Measurements from ENCODE around the gene CD2BP2.
A peak's percentile ranks its signal among the peaks of the same experiment; 100 is the strongest.
"Not testable (repeated sequence)": the region's sequence is repeated elsewhere in the genome, so short reads cannot be mapped to it uniquely, and the experiment has no call there.

CD2BP2 gene

DNA sequence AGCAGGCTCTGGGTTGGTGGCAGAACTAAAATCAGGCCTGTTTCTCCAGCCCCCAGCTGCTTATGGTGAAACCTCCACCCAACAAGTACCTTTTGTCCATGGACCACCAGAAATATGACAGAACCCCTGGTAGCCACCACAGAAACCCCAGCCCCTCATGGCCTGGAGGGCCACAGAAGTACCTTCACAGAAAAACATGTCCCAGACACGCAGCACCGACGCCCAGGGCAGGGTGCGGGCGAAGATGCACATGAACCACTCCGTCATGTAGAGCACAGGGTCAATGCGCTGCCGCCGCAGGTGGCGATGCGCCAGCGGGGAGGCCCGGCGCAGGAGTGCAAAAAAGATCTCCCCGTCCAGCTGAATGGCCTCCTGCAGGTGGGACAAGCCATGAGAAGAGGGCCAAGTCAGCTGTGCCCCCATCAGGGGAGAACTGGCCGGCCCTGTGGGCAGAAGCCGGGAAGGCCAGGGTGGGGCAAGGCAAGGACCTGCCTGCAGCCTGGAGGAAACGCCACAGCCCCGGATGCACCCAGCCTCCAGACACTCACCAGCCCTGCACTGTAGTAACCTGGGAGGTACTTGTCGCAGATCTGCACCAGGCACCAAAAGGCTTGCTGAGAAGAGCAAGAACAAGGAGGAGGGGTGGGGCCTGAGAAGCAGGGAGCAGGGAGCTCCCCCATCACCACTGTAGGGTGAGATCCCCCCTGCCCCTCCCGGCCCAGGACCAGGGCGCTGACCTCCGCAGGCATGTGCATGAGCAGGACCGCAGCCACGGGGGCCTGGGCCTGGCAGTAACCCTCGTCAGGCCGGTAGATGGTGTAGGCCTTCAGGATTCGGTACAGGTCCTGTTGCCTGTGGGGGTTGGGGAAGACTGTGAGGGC, 4.1 kb upstream of the CD2BP2 start:
- DNase-seq, result no peak

DNA sequence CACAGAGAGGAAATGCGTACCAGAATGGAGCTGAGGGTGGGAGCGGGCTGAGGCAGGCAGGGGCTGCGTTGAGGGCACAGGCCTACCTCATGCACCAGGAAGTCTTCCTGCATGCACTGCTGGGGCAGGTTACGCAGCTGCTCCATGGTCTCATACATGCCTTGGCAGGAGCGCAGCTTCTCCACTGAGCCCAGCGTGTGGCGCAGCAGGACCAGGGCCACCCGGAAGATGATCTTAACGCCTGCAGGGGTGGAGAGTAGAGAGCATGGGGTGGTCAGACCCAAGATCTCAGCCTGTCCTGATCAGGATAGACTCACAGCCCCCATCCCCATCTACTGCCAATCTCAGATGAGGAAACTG, 3.4 kb upstream of the CD2BP2 start:
- DNase-seq, result no peak

GRCh38 chr16:30357715-30358576, 2.8 kb upstream of the CD2BP2 start:
- DNase-seq, result no peak

GRCh38 chr16:30357085-30357714, 2.1 kb upstream of the CD2BP2 start:
- DNase-seq, result no peak

DNA sequence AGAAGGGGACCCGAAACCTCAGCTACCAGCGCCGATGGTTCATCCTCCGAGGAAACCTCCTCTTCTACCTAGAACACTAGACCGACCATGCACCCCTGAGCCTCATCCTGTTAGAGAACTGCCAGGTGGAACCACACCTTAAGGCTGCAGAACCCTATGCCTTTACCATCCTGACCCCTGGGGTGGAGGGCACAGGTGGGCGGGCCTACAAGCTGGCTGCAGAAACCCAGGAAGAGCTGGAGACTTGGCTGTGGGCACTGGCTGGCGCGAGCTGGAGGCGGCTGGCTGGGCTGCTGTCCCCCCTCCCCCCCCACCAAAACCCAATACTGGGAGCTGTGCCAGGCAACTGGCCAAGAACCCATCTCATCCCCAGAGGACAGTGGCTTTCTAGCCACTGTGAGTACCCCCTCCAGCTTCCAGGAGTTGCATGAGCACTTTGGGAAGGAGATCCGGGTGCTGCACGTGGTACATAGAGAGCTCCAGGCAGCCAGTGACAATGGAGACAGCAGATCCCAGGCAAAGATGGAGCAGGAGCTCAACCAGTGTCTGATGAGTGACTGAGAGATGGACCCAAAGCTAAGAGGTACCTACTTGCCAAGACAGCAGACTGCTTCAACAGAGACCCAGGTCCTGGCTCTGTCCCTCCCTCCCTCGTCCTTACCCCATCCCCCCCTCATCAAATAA, 1.4 kb upstream of the CD2BP2 start:
- DNase-seq, result no peak

DNA sequence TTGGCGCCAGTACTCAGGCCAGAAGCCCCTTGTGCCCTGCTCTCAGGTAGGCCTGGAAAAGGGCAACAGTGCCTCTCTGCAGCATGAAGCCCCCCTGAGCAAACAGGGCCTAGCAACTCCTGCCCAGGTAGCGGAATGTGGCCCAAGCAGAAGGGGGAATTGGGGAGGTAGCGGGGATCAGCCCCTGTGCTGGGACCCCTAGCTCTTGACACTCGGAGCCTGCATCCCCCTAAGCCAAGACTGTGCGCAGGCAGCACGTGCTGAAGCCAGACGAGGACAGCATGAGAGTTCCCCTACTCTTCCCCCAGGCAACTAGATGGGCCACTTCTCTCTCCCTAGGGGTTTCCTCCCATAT, 823 bp upstream of the CD2BP2 start:
- no peak for DNase-seq

DNA sequence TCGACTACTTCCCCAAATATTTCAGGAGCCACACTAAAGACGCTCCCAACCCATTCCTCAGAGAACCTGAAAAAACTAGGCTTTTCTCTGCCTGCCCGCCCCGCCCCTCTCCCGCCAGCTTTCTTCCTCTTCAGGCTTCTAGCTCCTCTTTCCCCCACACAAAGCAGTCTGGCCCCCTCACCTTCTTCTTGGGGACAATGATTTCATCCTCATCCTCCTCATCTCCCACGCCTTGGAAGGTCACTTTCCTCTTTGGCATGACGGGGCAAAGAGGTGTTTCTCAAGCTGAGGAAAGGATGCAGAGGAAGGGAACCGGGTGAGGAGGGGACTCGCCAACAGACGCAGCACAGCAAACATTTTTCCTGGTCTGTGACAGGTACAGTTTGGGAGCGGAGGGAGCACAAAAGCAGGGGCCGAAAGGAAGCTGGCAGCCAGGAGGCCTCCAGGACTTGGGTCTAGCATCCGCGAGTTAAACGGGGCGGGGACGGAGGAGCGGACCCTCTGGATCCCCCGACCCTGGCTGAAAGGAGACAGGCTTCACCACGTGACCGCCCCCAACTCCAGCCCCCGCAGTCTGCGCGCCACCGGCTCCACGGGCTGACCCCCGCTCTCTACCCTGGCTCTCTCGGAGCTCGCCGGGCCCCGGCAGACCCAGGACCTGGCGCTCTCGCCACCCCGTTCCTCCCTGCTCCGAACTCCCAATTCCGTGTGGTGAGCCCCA, 525 bp downstream of the CD2BP2 start:
- DNase-seq, result no peak

- DNase-seq, result no peak
Measured at GRCh38 chr16:30353438-30354129, 1.5 kb downstream of the CD2BP2 start.

- DNase-seq, result no peak
Measured at GRCh38 chr16:30352488-30353401, 2.4 kb downstream of the CD2BP2 start.

DNA sequence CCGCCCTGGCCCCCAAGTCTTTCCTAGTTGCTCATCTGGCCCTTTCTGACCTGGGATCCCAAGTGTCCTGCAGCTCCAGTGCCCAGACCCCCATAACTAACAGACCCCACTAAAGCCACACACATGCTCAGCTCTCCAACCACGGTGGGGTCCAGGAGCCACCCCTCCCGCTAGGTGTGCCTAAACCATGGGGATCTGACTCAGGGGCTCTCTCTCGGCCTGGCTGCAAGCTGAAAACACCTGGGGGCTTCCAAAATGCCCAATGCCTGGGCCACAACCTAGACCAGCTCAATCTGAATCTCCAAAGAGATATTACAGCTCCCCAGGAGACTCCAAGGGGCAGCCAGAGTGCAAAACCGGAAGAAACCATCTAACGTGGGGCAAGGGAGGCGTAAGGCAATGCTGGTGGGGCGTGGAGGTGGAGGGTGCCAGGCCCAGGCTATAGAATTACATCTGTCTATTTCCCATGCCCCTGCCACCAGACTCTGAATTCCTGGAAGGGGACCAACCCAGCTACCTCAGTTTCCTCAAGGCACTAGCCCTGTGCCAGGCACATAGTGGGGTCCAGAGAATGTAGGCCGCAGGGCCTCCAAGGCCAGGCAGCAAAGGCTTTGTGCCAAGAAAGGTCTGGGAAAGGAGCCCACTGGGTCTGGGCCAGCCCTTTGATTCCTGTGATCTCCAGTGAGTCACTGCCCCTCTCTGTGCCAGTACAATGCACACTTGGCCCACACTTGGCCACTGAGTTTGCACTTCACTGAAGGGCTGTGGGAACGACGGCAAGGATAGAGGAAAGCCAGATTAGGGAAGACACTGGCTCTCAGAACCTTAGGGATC, 3.3 kb downstream of the CD2BP2 start:
- DNase-seq, result peak; percentile 42

DNA sequence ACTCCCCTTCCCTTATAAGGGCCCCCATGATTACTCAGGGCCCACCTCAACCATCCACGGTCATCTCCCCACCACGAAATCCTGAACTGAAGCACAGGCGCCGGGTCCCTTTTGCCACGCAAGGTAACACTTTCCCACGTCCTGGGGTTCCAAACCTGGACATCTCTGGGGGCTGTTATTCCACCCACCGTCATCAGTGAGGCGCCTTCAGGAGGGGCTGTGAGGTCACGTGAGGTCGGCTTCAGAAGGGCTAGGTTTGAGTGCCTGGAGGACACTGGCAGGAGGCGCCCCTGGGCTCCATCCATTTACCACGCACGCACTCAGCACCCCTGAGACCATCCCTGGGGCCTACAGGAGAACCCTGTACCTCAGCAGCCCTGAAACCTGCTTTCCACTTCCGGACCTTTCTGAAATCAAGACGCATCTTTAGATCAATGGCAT, 4.1 kb downstream of the CD2BP2 start:
- no peak for DNase-seq

- DNase-seq, result no peak
Measured at GRCh38 chr16:30350134-30350871, 4.8 kb downstream of the CD2BP2 start.

GRCh38 chr16:30349675-30350074, 5.4 kb downstream of the CD2BP2 start:
- DNase-seq, result no peak

- no peak for DNase-seq
Measured at GRCh38 chr16:30348929-30349328, 6.2 kb downstream of the CD2BP2 start.

DNA sequence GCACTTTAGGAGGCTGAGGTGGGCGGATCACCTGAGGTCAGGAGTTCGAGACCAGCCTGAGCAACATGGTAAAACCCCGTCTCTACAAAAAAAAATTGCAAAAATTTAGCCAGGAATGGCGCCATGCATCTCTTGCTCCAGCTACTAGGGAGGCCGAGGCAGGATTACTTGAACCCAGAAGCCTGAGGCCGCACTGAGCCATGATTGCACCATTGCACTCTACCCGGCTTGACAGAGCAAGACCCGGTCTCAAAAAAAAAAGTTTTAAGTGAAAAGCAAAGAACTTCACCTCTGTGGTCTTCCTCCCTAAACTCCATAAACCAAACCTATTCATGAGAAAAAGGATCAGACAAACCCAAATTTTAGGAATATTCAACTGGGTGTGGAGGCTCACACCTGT, 7.0 kb downstream of the CD2BP2 start:
- DNase-seq, result no peak

GRCh38 chr16:30346286-30346685, 8.8 kb downstream of the CD2BP2 start:
- DNase-seq, result no peak

GRCh38 chr16:30343491-30343820, 11.7 kb downstream of the CD2BP2 start:
- DNase-seq, result not testable (repeated sequence)

- DNase-seq, result no peak
Measured at GRCh38 chr16:30342751-30343490, 12.2 kb downstream of the CD2BP2 start.

All from fibroblast of skin of scalp (primary cell).